HCT116 (cell line): ENCODE data around the gene TLE7. TPM values are rescaled to one million over a fixed set of nuclear protein-coding genes. Genes with fewer than 3 reads are reported as not detected.

Experiments used
- ATAC-seq: fragments of 200-7000 bp; cut with Tn5 transposase; 2 replicates; pipeline ENCODE4 v1.9.1; 2020; ENCODE audit warnings: mild to moderate bottlenecking, moderate library complexity
- BruUV-seq: library from RNA; stranded (reverse); fragments of 400-500 nt; replicated peaks from 2 replicates; lab custom pipeline; 2021; lab: Mats Ljungman, UMichigan
- CTCF ChIA-PET: fragments of 300-600 bp; sonication (Branson Sonifier 250); formaldehyde crosslinking; loops from one replicate; lab custom pipeline; 2021; ENCODE audit warnings: antibody characterized with exemption; lab: Charles Lee
- POLR2A ChIA-PET: fragments of 300-600, 350-600 bp; sonication (Branson Sonifier 250); formaldehyde crosslinking; loops from one replicate; lab custom pipeline; 2021; ENCODE audit warnings: antibody characterized with exemption; lab: Charles Lee
- RAD21 ChIA-PET, 2 experiments: fragments of 300-600 bp; sonication (Branson Sonifier 250); formaldehyde crosslinking; loops; one replicate each; lab custom pipeline; 2023; ENCODE audit warnings: low total read pairs in 2 of 2; ENCODE audit not compliant: uncharacterized antibody in 2 of 2, unreplicated experiment in 2 of 2, low non-redundant PET in 1 of 2; lab: Charles Lee
- DNase-seq: peaks from one replicate; pipeline ENCODE4 v3.0.0-alpha.2; 2010; ENCODE audit warnings: low read depth, low spot score
- H2AFZ ChIP-seq: fragments of 200-600 bp; shearing (Covaris generic), sonication (generic); 2 replicates; pipeline ENCODE4 v1.6.1; 2017; ENCODE audit warnings: low read depth, mixed run types, mixed read lengths, antibody characterized with exemption, low read length; ENCODE audit not compliant: poor library complexity, severe bottlenecking
- H3K27ac ChIP-seq: 2 replicates; pipeline ENCODE4 v1.5.1; 2012; ENCODE audit warnings: low read depth, low read length
- H3K27me3 ChIP-seq: fragments of 200-600 bp; sonication (generic); 2 replicates; pipeline ENCODE4 v1.6.1; 2016; ENCODE audit warnings: mixed run types, low read length, mixed read lengths; ENCODE audit not compliant: insufficient read depth
- H3K36me3 ChIP-seq, 2 experiments: fragments of 200-500 bp in 1 of 2; fragments of 200-600 bp in 1 of 2; sonication (Bioruptor generic) in 1 of 2; sonication (generic) in 1 of 2; 2 replicates each; pipeline versions ENCODE4 v1.5.1 to v1.6.1; 2014 to 2016; ENCODE audit warnings: low read length in 2 of 2, inconsistent platforms in 1 of 2, mixed read lengths in 1 of 2, mixed run types in 1 of 2; ENCODE audit not compliant: insufficient read depth in 2 of 2, control insufficient read depth in 1 of 2
- H3K4me1 ChIP-seq, 2 experiments: fragments of 200-600 bp in 1 of 2; sonication (generic) in 1 of 2; 2 replicates each; pipeline versions ENCODE4 v1.5.1 to v1.6.1; 2012 to 2017; ENCODE audit warnings: low read length in 2 of 2, inconsistent platforms in 1 of 2, mild to moderate bottlenecking in 1 of 2, mixed read lengths in 1 of 2, mixed run types in 1 of 2, moderate library complexity in 1 of 2; ENCODE audit not compliant: insufficient read depth in 2 of 2, control insufficient read depth in 1 of 2
- H3K4me2 ChIP-seq: fragments of 200-600 bp; sonication (generic); 2 replicates; pipeline ENCODE4 v1.6.1; 2017; ENCODE audit warnings: mixed run types, low read length, mixed read lengths
- H3K4me3 ChIP-seq, 2 experiments: fragments of 200-600 bp in 1 of 2; sonication (generic) in 1 of 2; replicated peaks in 1 of 2; 2 replicates each; pipeline ENCODE4 v1.5.1; 2011 to 2016; ENCODE audit warnings: low read length in 2 of 2, control low read depth in 1 of 2, low read depth in 1 of 2, mild to moderate bottlenecking in 1 of 2, mixed read lengths in 1 of 2, mixed run types in 1 of 2
- H3K79me2 ChIP-seq: fragments of 200-600 bp; sonication (generic); 2 replicates; pipeline ENCODE4 v1.6.1; 2017; ENCODE audit warnings: mild to moderate bottlenecking, mixed run types, low read length, moderate library complexity, mixed read lengths; ENCODE audit not compliant: insufficient read depth
- H3K9ac ChIP-seq: fragments of 200-600 bp; sonication (generic); 2 replicates; pipeline ENCODE4 v1.6.1; 2016; ENCODE audit warnings: low read length, mixed read lengths
- H3K9me2 ChIP-seq: fragments of 200-600 bp; sonication (generic), shearing (Covaris generic); 2 replicates; pipeline ENCODE4 v1.6.1; 2017; ENCODE audit warnings: mixed run types, mild to moderate bottlenecking, moderate library complexity; ENCODE audit not compliant: insufficient read depth
- H3K9me3 ChIP-seq, 2 experiments: fragments of 200-500 bp in 1 of 2; fragments of 200-600 bp in 1 of 2; sonication (Bioruptor generic) in 1 of 2; sonication (generic) in 1 of 2; 2 replicates each; pipeline ENCODE4 v1.6.1; 2014 to 2017; ENCODE audit warnings: low read length in 2 of 2, mixed read lengths in 2 of 2, inconsistent platforms in 1 of 2, low read depth in 1 of 2, mild to moderate bottlenecking in 1 of 2, mixed run types in 1 of 2, moderate library complexity in 1 of 2; ENCODE audit not compliant: control insufficient read depth in 1 of 2, insufficient read depth in 1 of 2
- H4K20me1 ChIP-seq: fragments of 200-600 bp; sonication (generic), shearing (Covaris generic); 2 replicates; pipeline ENCODE4 v1.6.1; 2017; ENCODE audit warnings: mixed run types, mild to moderate bottlenecking, moderate library complexity; ENCODE audit not compliant: insufficient read depth
- CBX3 ChIP-seq: IDR thresholded peaks from 2 replicates; pipeline ENCODE4 v1.6.1; 2012; ENCODE audit warnings: low read depth
- CEBPB ChIP-seq: IDR thresholded peaks from 2 replicates; pipeline ENCODE4 v1.6.1; 2012; ENCODE audit warnings: low read depth
- EGR1 ChIP-seq: IDR thresholded peaks from 2 replicates; pipeline ENCODE4 v1.6.1; 2012; ENCODE audit warnings: low read depth
- ELF1 ChIP-seq: IDR thresholded peaks from 2 replicates; pipeline ENCODE4 v1.6.1; 2012; ENCODE audit warnings: low read depth, borderline replicate concordance
- EZH2 ChIP-seq: fragments of 200-600 bp; sonication (generic); IDR thresholded peaks from 2 replicates; pipeline ENCODE4 v1.6.1; 2017; ENCODE audit warnings: antibody characterized with exemption, mixed run types
- FOSL1 ChIP-seq: IDR thresholded peaks from 2 replicates; pipeline ENCODE4 v1.6.1; 2012; ENCODE audit warnings: low read depth
- JUND ChIP-seq: IDR thresholded peaks from 2 replicates; pipeline ENCODE4 v1.6.1; 2012
- POLR2A ChIP-seq: IDR thresholded peaks from 2 replicates; pipeline ENCODE4 v1.7.0; 2011; ENCODE audit warnings: borderline replicate concordance; ENCODE audit not compliant: insufficient read depth, insufficient read length; ENCODE audit errors: extremely low read depth
- POLR2AphosphoS5 ChIP-seq: IDR thresholded peaks from 2 replicates; pipeline ENCODE4 v1.6.1; 2011; ENCODE audit warnings: mild to moderate bottlenecking, low read depth, low read length, moderate library complexity
- RAD21 ChIP-seq: IDR thresholded peaks from 2 replicates; pipeline ENCODE4 v1.6.1; 2012; ENCODE audit warnings: low read depth, mild to moderate bottlenecking
- SP1 ChIP-seq: IDR thresholded peaks from 2 replicates; pipeline ENCODE4 v1.6.1; 2012; ENCODE audit warnings: low read depth
- SRF ChIP-seq: IDR thresholded peaks from 2 replicates; pipeline ENCODE4 v1.6.1; 2012; ENCODE audit warnings: low read depth
- ZNF274 ChIP-seq: fragments of 200-500 bp; sonication (Bioruptor generic); IDR thresholded peaks from 2 replicates; pipeline ENCODE4 v1.6.1; 2014; ENCODE audit warnings: mild to moderate bottlenecking, low read depth, low read length, inconsistent platforms
- intact Hi-C: fragments of 100-400 bp; cut with micrococcal nuclease; formaldehyde crosslinking; loops from 2 replicates; pipeline ENCODE4 v1.10.0; 2022
- total RNA-seq: library from RNA; stranded (reverse); gene quantifications from one replicate; pipeline ENCODE4 v1.2.1, GENCODE V29; 2021; ENCODE audit not compliant: unreplicated experiment
- TF ChIP-seq, protein P1 (sequence below), 3 experiments: fragments of 200-600 bp in 1 of 3; sonication (generic) in 1 of 3; IDR thresholded peaks in 2 of 3; conservative IDR thresholded peaks in 1 of 3; 2 replicates each; pipeline ENCODE4 v1.5.1; 2012 to 2017; ENCODE audit warnings: low read depth in 2 of 3, low read length in 2 of 3, antibody characterized with exemption in 1 of 3, borderline replicate concordance in 1 of 3, control low read depth in 1 of 3, mild to moderate bottlenecking in 1 of 3, mixed read lengths in 1 of 3, mixed run types in 1 of 3, moderate library complexity in 1 of 3; ENCODE audit not compliant: insufficient read depth in 1 of 3
- TF ChIP-seq, protein P2 (sequence below): IDR thresholded peaks from 2 replicates; pipeline ENCODE4 v1.6.1; 2012
- TF ChIP-seq, protein P3 (sequence below): IDR thresholded peaks from 2 replicates; pipeline ENCODE4 v1.6.1; 2012; ENCODE audit warnings: low read depth

The TLE7 gene
- total RNA-seq, 1 experiment from 2014 or later = not detected

DNA sequence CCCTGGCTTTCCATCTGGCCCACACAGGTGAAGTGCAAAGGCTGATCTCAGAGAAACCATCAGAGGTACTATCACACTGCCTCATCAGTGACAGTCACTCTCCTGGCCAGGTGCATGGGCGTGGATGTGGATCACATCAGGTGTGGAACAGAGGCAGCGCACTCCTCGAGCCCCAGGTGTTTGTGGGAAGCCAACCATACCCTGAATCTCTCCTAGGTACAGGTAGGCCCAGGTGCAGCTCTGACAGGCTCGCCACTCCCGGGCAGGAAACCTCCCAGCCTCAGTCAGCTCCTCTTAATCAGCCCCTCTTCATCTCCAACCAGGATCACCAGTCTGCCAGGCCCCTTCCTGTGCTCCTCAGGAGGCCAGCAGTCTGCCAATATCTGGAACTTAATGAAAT lies 31.7 kb downstream of the TLE7 start:
- CTCF ChIA-PET = interaction anchor here (3.9 kb wide), 1 partner anchor 89 kb away, joined by 74 read pairs; no protein-coding TSS in a partner anchor
- no TSS peak for BruUV-seq
- peaks cover 29% of the 10 kb centered on the region for H3K27me3 ChIP-seq

More for the DNA sequence above, 31.7 kb downstream of the TLE7 start:
- Histone ChIP-seq H3K4me1 (peaks cover 0 to 10% of the 10 kb centered on the region in 2 experiments; a peak in 3 of 4 replicates), H3K27ac (no peak overlapping the region), H3K4me3 (no peak overlapping the region), H3K79me2 (no peaks in the 10 kb centered on the region), H3K9ac (no peak overlapping the region), H3K4me2 (no peak overlapping the region), H3K9me2 (no peaks in the 10 kb centered on the region), H3K9me3 (no peaks in the 10 kb centered on the region; a peak in 1 of 4 replicates), H2AFZ (no peak overlapping the region), H3K36me3 (no peaks in the 10 kb centered on the region), H4K20me1 (no peaks in the 10 kb centered on the region)
- ATAC-seq (no peak), DNase-seq (no peak)
- POLR2A ChIA-PET = no interaction called here
- intact Hi-C loops = loop anchor here (5.0 kb wide), 1 partner anchor 127 kb away; no protein-coding TSS in a partner anchor
- RAD21 ChIA-PET = no interaction called here
- TF ChIP-seq, protein P1, sequence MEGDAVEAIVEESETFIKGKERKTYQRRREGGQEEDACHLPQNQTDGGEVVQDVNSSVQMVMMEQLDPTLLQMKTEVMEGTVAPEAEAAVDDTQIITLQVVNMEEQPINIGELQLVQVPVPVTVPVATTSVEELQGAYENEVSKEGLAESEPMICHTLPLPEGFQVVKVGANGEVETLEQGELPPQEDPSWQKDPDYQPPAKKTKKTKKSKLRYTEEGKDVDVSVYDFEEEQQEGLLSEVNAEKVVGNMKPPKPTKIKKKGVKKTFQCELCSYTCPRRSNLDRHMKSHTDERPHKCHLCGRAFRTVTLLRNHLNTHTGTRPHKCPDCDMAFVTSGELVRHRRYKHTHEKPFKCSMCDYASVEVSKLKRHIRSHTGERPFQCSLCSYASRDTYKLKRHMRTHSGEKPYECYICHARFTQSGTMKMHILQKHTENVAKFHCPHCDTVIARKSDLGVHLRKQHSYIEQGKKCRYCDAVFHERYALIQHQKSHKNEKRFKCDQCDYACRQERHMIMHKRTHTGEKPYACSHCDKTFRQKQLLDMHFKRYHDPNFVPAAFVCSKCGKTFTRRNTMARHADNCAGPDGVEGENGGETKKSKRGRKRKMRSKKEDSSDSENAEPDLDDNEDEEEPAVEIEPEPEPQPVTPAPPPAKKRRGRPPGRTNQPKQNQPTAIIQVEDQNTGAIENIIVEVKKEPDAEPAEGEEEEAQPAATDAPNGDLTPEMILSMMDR (IDR thresholded peaks at IDR 0.05 in 2 of 3, conservative IDR thresholded peaks at IDR 0.05 in 1 of 3; ENCODE audit: borderline replicate concordance in 1 of 3, insufficient read depth in 1 of 3, low read depth in 2 of 3, low read length in 2 of 3) = no peak
- TF ChIP-seq, protein P2, sequence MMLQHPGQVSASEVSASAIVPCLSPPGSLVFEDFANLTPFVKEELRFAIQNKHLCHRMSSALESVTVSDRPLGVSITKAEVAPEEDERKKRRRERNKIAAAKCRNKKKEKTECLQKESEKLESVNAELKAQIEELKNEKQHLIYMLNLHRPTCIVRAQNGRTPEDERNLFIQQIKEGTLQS = no peak
- TF ChIP-seq EZH2 (no peak), ELF1 (no peak), POLR2A (no peak), POLR2AphosphoS5 (no peak), SRF (no peak), CEBPB (no peak), RAD21 (no peak), FOSL1 (no peak), SP1 (no peak), CBX3 (no peak), ZNF274 (no peak), EGR1 (no peak), JUND (no peak)
- TF ChIP-seq, protein P3, sequence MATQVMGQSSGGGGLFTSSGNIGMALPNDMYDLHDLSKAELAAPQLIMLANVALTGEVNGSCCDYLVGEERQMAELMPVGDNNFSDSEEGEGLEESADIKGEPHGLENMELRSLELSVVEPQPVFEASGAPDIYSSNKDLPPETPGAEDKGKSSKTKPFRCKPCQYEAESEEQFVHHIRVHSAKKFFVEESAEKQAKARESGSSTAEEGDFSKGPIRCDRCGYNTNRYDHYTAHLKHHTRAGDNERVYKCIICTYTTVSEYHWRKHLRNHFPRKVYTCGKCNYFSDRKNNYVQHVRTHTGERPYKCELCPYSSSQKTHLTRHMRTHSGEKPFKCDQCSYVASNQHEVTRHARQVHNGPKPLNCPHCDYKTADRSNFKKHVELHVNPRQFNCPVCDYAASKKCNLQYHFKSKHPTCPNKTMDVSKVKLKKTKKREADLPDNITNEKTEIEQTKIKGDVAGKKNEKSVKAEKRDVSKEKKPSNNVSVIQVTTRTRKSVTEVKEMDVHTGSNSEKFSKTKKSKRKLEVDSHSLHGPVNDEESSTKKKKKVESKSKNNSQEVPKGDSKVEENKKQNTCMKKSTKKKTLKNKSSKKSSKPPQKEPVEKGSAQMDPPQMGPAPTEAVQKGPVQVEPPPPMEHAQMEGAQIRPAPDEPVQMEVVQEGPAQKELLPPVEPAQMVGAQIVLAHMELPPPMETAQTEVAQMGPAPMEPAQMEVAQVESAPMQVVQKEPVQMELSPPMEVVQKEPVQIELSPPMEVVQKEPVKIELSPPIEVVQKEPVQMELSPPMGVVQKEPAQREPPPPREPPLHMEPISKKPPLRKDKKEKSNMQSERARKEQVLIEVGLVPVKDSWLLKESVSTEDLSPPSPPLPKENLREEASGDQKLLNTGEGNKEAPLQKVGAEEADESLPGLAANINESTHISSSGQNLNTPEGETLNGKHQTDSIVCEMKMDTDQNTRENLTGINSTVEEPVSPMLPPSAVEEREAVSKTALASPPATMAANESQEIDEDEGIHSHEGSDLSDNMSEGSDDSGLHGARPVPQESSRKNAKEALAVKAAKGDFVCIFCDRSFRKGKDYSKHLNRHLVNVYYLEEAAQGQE = no peak
